ENCODE measurements around the gene HIVEP3. TPM values are rescaled to one million over a fixed set of nuclear protein-coding genes. Genes with fewer than 3 reads are reported as not detected.

Gene HIVEP3
- total RNA-seq, 3 donors from 2014 or later, result 107 to 117 (median 114) TPM

GRCh38 chr1:41500781-41501518 is 417.8 kb downstream of the HIVEP3 start:
- Mint-ChIP-seq H3K9me3 (no peaks in the 10 kb centered on the region), H3K36me3 (ENCODE audit: insufficient read depth) (no peaks in the 10 kb centered on the region), H3K27me3 (ENCODE audit: low read depth) (peaks cover 7% of the 10 kb centered on the region), H3K4me3 (no peak overlapping the region), H3K4me1 (ENCODE audit: low read depth) (peaks cover 1% of the 10 kb centered on the region)
- DNase-seq, result no peak
- no peak for ATAC-seq

GRCh38 chr1:41500378-41500777 is 418.3 kb downstream of the HIVEP3 start:
- Mint-ChIP-seq H3K4me3 (no peak overlapping the region), H3K4me1 (ENCODE audit: low read depth) (peaks cover 4% of the 10 kb centered on the region), H3K36me3 (ENCODE audit: insufficient read depth) (no peaks in the 10 kb centered on the region), H3K9me3 (no peaks in the 10 kb centered on the region), H3K27me3 (ENCODE audit: low read depth) (peaks cover 12% of the 10 kb centered on the region)
- DNase-seq (no peak), ATAC-seq (no peak)

DNA sequence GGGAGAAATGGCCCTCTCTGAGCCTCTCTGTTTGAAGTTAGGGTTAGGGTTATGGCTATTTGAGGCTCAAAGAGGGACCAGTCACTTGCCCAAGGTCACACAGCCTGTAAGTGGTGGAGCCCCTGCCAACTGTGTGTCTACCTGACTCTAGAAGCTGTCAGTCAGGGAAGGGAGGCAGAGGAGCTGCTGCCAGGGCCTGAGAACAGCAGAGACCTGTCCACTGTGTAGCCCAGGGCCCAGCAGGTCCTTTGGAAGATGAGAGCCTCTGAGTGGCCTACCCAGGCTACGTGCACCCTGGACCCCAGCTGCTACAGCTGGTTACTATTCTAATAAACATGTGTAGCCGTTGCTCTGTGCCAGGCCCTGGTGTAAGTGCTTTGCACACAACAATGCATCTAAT is 419.1 kb downstream of the HIVEP3 start:
- DNase-seq (no peak), ATAC-seq (no peak)
- H3K36me3 Mint-ChIP-seq (ENCODE audit: insufficient read depth), result no peaks in the 10 kb centered on the region
- no peak overlapping the region for H3K4me3 Mint-ChIP-seq
- H3K9me3 Mint-ChIP-seq, result no peaks in the 10 kb centered on the region
- H3K27me3 Mint-ChIP-seq (ENCODE audit: low read depth), result peaks cover 16% of the 10 kb centered on the region
- peaks cover 4% of the 10 kb centered on the region for H3K4me1 Mint-ChIP-seq (ENCODE audit: low read depth)

GRCh38 chr1:41498804-41499203 is 419.9 kb downstream of the HIVEP3 start:
- Mint-ChIP-seq H3K4me3 (no peak overlapping the region), H3K36me3 (ENCODE audit: insufficient read depth) (no peaks in the 10 kb centered on the region)

DNA sequence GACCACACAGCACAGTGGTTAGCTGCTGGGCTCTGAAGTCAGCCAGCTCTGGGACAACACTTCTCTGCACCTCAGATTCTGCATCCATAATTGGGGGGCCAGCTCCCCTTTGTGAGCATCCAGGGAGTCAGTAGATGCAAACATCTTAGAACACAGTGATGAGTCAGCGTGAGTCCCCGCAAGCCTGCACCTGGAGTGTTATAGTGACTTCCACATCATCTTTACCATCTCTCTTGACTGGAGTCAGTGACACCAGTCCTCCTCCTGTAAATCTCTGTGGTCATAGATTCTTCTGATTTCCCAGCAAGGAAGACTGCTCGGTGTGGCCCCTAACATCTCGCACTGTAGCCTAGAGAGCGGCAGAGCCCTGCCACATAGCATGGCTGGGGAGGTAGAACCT is 420.3 kb downstream of the HIVEP3 start:
- peaks cover 4% of the 10 kb centered on the region for H3K4me1 Mint-ChIP-seq (ENCODE audit: low read depth)
- H3K4me3 Mint-ChIP-seq, result no peak overlapping the region
- DNase-seq (no peak), ATAC-seq (no peak)
- H3K9me3 Mint-ChIP-seq, result no peaks in the 10 kb centered on the region
- H3K27me3 Mint-ChIP-seq (ENCODE audit: low read depth), result peaks cover 21% of the 10 kb centered on the region
- H3K36me3 Mint-ChIP-seq (ENCODE audit: insufficient read depth), result no peaks in the 10 kb centered on the region

More at GRCh38 chr1:41498804-41499203, 419.9 kb downstream of the HIVEP3 start:
- Mint-ChIP-seq H3K9me3 (no peaks in the 10 kb centered on the region), H3K4me1 (ENCODE audit: low read depth) (peaks cover 4% of the 10 kb centered on the region), H3K27me3 (ENCODE audit: low read depth) (peaks cover 21% of the 10 kb centered on the region)
- DNase-seq (no peak), ATAC-seq (no peak)

- no peak for DNase-seq
- H3K36me3 Mint-ChIP-seq (ENCODE audit: insufficient read depth), result no peaks in the 10 kb centered on the region
- peaks cover 21% of the 10 kb centered on the region for H3K27me3 Mint-ChIP-seq (ENCODE audit: low read depth)
- ATAC-seq, result no peak
- H3K9me3 Mint-ChIP-seq, result no peaks in the 10 kb centered on the region
- H3K4me3 Mint-ChIP-seq, result peak overlapping the region; percentile 33
- H3K4me1 Mint-ChIP-seq (ENCODE audit: low read depth), result peaks cover 4% of the 10 kb centered on the region
Measured at GRCh38 chr1:41497461-41498030, 421.2 kb downstream of the HIVEP3 start.

GRCh38 chr1:41497056-41497440 is 421.7 kb downstream of the HIVEP3 start:
- no peaks in the 10 kb centered on the region for H3K36me3 Mint-ChIP-seq (ENCODE audit: insufficient read depth)
- no peak for DNase-seq
- peaks cover 4% of the 10 kb centered on the region for H3K4me1 Mint-ChIP-seq (ENCODE audit: low read depth)
- ATAC-seq, result no peak
- H3K9me3 Mint-ChIP-seq, result no peaks in the 10 kb centered on the region
- peaks cover 21% of the 10 kb centered on the region for H3K27me3 Mint-ChIP-seq (ENCODE audit: low read depth)
- H3K4me3 Mint-ChIP-seq, result peak overlapping the region; percentile 48

DNA sequence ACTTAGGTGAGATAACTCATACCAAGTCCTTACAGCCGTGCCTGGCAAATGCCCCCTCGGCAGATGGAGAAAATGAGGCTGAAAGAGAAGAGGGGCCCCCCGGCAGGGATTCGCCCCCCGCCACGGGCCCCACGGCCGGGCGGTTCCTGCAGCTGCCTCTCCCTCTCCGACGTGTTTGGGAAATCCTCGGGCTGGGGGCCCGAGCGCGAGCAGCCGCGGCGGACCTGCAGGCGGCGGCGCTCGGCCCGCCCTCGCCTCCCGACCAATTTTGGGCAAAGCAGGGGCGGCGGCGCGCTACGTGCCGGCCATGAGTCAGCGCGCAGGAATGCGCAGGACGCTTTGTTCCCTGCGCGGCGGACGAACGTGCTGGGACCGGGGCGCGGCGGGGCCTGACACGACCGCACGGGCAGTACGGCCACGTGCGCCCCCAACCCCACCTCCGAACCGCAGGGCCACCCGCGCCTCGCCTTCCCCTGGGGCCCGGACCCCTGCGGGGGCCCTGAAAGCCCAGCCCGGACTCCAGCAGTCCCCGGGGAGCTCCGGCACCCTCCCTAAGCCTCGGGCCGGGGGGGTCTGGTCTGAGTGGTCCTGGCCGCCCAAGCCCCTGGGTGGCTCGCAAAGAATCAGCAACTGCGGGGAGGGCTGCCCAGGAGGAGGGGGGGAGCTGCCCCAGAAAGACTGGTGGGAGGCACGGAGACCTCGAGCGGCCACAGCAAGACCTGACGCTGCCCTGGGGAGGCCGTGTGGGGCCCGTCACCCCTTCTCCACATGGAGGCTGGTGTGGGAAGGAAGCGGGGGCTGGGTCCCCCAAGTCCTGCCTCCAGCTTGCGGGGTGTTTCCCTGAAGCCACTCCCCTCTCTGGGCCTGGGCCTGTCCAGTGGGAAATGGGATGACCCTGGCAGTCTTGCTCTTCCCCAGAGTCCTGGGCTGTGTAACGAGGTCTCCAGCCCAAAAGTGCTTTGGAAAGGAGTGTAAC is 422.4 kb downstream of the HIVEP3 start:
- DNase-seq, result no peak
- Mint-ChIP-seq H3K36me3 (ENCODE audit: insufficient read depth) (no peaks in the 10 kb centered on the region), H3K4me3 (peak overlapping the region; percentile 68), H3K27me3 (ENCODE audit: low read depth) (peaks cover 21% of the 10 kb centered on the region), H3K9me3 (no peaks in the 10 kb centered on the region), H3K4me1 (ENCODE audit: low read depth) (peaks cover 4% of the 10 kb centered on the region)
- ATAC-seq, result peak; percentile 72 to 74

DNA sequence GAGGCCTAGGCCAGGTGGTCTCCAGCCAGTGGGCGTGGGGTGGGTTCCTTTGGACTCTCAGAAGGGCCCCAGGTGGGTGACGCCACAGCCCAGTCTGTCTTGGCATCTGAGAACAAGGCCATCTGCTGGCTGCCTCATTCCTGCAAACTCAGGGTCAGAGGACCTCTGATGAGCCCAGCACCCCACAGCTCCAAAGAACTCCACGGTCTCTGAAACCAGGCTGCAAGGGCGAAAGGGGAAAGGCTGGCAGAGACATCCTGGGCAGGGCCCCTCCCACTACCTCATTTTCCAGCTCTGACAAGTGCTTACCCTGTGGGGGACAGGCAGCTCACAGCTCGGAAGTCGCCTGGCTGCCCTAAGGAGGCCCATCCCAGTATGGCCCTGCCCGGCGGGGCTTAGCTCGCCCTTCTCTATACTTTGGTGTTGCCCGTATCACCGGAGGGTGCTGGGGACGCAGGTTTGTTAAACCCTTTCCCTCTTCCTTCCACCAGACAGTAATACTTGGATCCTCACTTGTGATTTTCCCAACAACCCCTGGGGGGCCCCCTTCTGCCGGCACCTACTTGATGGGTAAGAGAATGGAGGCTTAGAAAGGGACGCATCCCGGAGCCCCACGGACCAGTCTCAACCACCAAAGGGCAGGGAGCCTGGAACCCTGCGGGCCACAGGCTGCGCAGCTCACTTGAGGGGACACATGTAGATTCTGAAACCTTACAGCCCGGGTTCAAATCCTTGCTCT is 423.3 kb downstream of the HIVEP3 start:
- H3K9me3 Mint-ChIP-seq, result no peaks in the 10 kb centered on the region
- H3K27me3 Mint-ChIP-seq (ENCODE audit: low read depth), result peaks cover 21% of the 10 kb centered on the region
- DNase-seq (no peak), ATAC-seq (no peak)
- H3K4me1 Mint-ChIP-seq (ENCODE audit: low read depth), result peaks cover 4% of the 10 kb centered on the region
- peak overlapping the region; percentile 68 for H3K4me3 Mint-ChIP-seq
- H3K36me3 Mint-ChIP-seq (ENCODE audit: insufficient read depth), result no peaks in the 10 kb centered on the region

DNA sequence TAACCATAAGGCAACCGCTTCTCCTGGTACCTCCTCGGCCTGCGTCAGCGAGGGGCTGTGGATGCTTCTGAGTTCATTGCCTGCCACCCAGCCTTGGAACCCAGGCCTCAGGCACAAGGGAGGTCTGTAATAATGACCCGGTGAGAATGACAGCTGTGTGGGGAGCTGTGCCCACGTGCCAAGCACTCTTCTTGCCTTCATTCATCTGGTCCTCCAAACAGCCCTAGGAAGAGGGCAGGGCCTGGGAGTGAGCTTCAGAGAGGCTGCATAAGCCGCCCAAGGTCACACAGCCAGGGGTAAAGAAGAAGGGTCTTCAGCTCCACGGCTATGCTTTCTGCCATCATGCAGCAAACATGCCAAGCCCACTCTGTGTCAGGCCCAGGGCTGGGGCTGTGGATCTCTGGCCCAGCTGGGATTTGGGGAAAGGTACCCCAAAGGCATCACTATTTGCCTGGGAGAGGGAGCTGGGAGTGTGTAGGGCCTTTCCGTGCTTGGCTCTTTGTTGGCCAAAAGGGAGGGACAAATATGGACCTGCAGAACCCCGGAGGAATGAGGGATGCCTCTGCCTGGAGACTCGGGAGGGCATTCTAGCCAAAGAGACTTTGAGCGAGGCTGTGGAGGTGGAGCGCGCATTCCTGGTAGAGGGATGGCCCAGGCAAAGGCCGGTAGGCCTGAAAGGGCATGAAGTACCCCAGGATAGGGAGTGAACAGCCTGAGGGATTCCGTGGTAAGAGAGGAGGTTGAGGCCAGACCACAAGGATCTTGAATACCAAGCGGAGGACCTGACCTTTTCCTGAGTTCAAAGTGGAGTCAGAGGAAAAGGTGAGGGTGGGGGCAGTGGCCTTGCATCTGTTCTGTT is 424.1 kb downstream of the HIVEP3 start:
- Mint-ChIP-seq H3K36me3 (ENCODE audit: insufficient read depth) (no peaks in the 10 kb centered on the region), H3K4me1 (ENCODE audit: low read depth) (peaks cover 4% of the 10 kb centered on the region), H3K27me3 (ENCODE audit: low read depth) (peaks cover 21% of the 10 kb centered on the region), H3K9me3 (no peaks in the 10 kb centered on the region), H3K4me3 (no peak overlapping the region)
- ATAC-seq (no peak), DNase-seq (no peak)

DNA sequence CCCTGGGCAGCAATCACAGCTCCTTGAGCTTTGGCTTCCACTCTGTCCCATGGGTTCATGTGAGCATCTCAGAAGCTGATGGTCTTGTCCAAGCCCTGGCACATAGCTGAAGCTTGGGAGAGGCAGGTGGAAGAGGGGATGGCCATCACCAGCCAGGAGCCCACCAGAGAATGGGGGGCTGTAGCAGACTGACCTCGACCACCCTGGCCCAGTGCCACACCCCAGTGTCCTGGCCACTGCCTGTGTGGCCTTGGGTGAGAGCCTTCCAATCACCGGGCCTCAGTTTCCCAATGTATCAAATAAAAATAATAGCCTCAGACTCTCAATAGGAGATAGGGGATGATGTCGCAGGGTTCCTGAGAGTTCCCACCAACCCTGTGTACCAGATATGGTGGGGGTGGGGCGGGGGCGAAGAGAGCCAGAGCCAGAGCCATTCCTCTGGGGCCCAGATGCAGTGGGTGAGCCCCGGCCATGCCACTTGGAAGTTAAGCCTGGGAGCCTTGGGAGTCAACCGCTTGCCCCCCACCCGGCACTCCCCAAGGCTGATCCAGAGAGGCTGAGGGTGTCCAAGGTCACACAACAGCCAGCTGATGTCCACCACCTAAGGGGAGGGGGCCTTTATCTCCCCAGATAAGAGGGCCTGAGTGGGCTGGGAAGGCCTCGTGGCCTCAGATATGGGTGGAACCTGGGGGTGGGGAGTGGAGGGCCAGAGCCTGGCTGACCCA is 424.9 kb downstream of the HIVEP3 start:
- Mint-ChIP-seq H3K9me3 (no peaks in the 10 kb centered on the region), H3K4me3 (no peak overlapping the region), H3K27me3 (ENCODE audit: low read depth) (peaks cover 21% of the 10 kb centered on the region), H3K4me1 (ENCODE audit: low read depth) (peaks cover 4% of the 10 kb centered on the region), H3K36me3 (ENCODE audit: insufficient read depth) (no peaks in the 10 kb centered on the region)
- ATAC-seq (no peak), DNase-seq (no peak)

DNA sequence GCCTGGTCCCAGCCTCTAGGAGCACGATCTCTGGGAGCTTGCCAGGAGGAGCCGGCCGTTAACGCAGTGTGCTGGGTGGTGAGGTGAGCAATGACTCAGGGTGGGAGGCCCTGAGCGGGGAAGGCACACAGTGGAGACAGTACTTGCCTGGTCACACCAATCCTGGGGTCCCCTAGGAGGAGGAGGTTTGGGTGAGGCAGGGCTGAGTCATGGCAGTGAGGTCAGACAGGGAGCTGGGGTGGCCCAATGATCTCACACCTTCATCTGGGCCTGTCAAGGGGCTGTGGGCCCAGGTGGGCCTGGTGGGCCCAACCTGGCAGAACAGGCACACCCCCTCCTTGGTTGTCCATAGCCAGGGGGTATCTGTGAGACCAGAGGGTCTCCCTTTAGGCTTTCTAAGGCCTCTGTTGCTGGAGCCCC is 425.6 kb downstream of the HIVEP3 start:
- H3K9me3 Mint-ChIP-seq, result no peaks in the 10 kb centered on the region
- DNase-seq (no peak), ATAC-seq (peak; percentile 45 to 60)
- H3K27me3 Mint-ChIP-seq (ENCODE audit: low read depth), result peaks cover 21% of the 10 kb centered on the region
- H3K4me3 Mint-ChIP-seq, result no peak overlapping the region
- peaks cover 4% of the 10 kb centered on the region for H3K4me1 Mint-ChIP-seq (ENCODE audit: low read depth)
- no peaks in the 10 kb centered on the region for H3K36me3 Mint-ChIP-seq (ENCODE audit: insufficient read depth)

Measured in activated T-cell treated with anti-CD3 and anti-CD28 coated beads, Interleukin-2, amount 50 U/mL, for 4 hours (primary cell).